Stomach (tissue), 9 donors: ENCODE results near the gene KRAS. TPM values are rescaled to one million over a fixed set of nuclear protein-coding genes. Genes with fewer than 3 reads are reported as not detected.

Experiments
- DNase-seq, 2 donors: peaks; one replicate each; pipeline versions ENCODE4 v3.0.0 to v3.0.0-alpha.2; 2013 to 2019
- H3K27ac ChIP-seq, 5 donors: fragments of 200-600 bp in 4 of 5; sonication (generic) in 4 of 5; one replicate each; pipeline ENCODE4 v1.5.1; 2013 to 2019; ENCODE audit warnings: mild to moderate bottlenecking in 1 of 5, moderate library complexity in 1 of 5
- H3K27me3 ChIP-seq, 3 donors: fragments of 200-600 bp; sonication (generic); one replicate each; pipeline ENCODE4 v1.5.1; 2017 to 2019; ENCODE audit warnings: mixed run types in 1 of 3
- H3K36me3 ChIP-seq, 4 donors: fragments of 200-600 bp; sonication (generic); 1 replicate in 3 of 4; 2 replicates in 1 of 4; pipeline ENCODE4 v1.5.1; 2016 to 2019
- H3K4me1 ChIP-seq, 4 donors: fragments of 200-600 bp; sonication (generic); one replicate each; pipeline ENCODE4 v1.5.1; 2016 to 2019
- H3K4me3 ChIP-seq, 4 donors: fragments of 200-600 bp; sonication (generic) in 3 of 4; one replicate each; pipeline ENCODE4 v1.5.1; 2016 to 2019; ENCODE audit warnings: mild to moderate bottlenecking in 1 of 4
- H3K9me3 ChIP-seq, 4 donors: fragments of 200-600 bp; sonication (generic); one replicate each; pipeline ENCODE4 v1.5.1; 2016 to 2019
- CTCF ChIP-seq, 7 experiments: fragments of 450-650 bp in 4 of 7; fragments of 200-600 bp in 3 of 7; sonication (generic) in 3 of 7; IDR thresholded peaks; one replicate each; pipeline ENCODE4 v1.5.1; 2016 to 2019; ENCODE audit warnings: antibody characterized with exemption in 7 of 7, control low read depth in 2 of 7, mild to moderate bottlenecking in 1 of 7
- EP300 ChIP-seq: sonication (generic); formaldehyde crosslinking; IDR thresholded peaks from one replicate; pipeline ENCODE4 v1.6.1; 2017; ENCODE audit warnings: antibody characterized with exemption
- POLR2A ChIP-seq, 4 donors: fragments of 450-650 bp; IDR thresholded peaks; one replicate each; pipeline ENCODE4 v1.6.1; 2016; ENCODE audit warnings: antibody characterized with exemption in 4 of 4, control low read depth in 2 of 4, mild to moderate bottlenecking in 1 of 4, moderate library complexity in 1 of 4
- POLR2AphosphoS5 ChIP-seq, 3 donors: sonication (generic); formaldehyde crosslinking; IDR thresholded peaks; one replicate each; pipeline ENCODE4 v1.6.1; 2016; ENCODE audit warnings: antibody characterized with exemption in 3 of 3
- WGBS, 5 donors: extraction: QIAGEN DNeasy Blood & Tissue Kit in 3 of 5; methylation state at CpG; one replicate each; pipeline versions ENCODE4 v1.1.5 to v1.1.7; 2013 to 2018; 5-methylcytosine and 5-hydroxymethylcytosine counted together
- intact Hi-C: fragments of 100-400 bp; cut with DNase I; formaldehyde crosslinking; loops from one replicate; pipeline ENCODE4 v1.15.1; 2023; ENCODE audit warnings: low total_unique reads
- polyA plus RNA-seq, 3 donors: library from polyadenylated mRNA; stranded (reverse); fragments of 200-250 nt; gene quantifications; one replicate each; pipeline ENCODE4 v1.2.3, GENCODE V29; 2013
- total RNA-seq, 5 donors: library from RNA; depleted of rRNA; stranded (reverse); fragments of >200 nt; gene quantifications; one replicate each; pipeline versions ENCODE4 v1.1.0 to v1.2.3, GENCODE V29; 2014 to 2016
- donor health status: healthy with polysubstance abuse.
- donor health status: Bipolar disorder and iron deficiency.
- donor health status: healthy.

The KRAS gene
- total and polyA plus RNA-seq, 8 donors = 6.6 to 75.3 (median 17.6) TPM

GRCh38 chr12:25269701-25270100, 19.0 kb upstream of the KRAS start:
- Histone ChIP-seq H3K4me3 (no peak overlapping the region), H3K27ac (no peak overlapping the region), H3K9me3 (no peaks in the 10 kb centered on the region), H3K36me3 (no peaks in the 10 kb centered on the region), H3K27me3 (no peaks in the 10 kb centered on the region), H3K4me1 (no peaks in the 10 kb centered on the region)
- 88 to 98% (median 92%) methylated on average over 2 of the region's 2 CpGs for WGBS, 5 donors
- intact Hi-C loops = no loop called here
- no peak for DNase-seq
- TF ChIP-seq CTCF (IDR thresholded peaks at IDR 0.05) (no peak), POLR2A (IDR thresholded peaks at IDR 0.05) (no peak), POLR2AphosphoS5 (IDR thresholded peaks at IDR 0.05) (no peak), EP300 (no peak)

GRCh38 chr12:25266497-25266896, 15.8 kb upstream of the KRAS start:
- intact Hi-C loops = no loop called here
- no peaks in the 10 kb centered on the region for H3K36me3 ChIP-seq
- no peak for DNase-seq
- no peak for TF ChIP-seq EP300
- no peak for TF ChIP-seq POLR2AphosphoS5 (IDR thresholded peaks at IDR 0.05)
- TF ChIP-seq CTCF (IDR thresholded peaks at IDR 0.05) = no peak
- TF ChIP-seq POLR2A (IDR thresholded peaks at IDR 0.05) = no peak
- no peak overlapping the region for H3K27ac ChIP-seq
- no peak overlapping the region for H3K4me3 ChIP-seq
- H3K27me3 ChIP-seq = no peaks in the 10 kb centered on the region
- no peaks in the 10 kb centered on the region for H3K9me3 ChIP-seq
- no peaks in the 10 kb centered on the region for H3K4me1 ChIP-seq

GRCh38 chr12:25264862-25265261, 14.1 kb upstream of the KRAS start:
- no peak overlapping the region for H3K27ac ChIP-seq
- WGBS, 5 donors = 23 to 62% (median 38%) methylated on average over 1 of the region's 1 CpG
- DNase-seq = no peak
- TF ChIP-seq CTCF (IDR thresholded peaks at IDR 0.05) (no peak), POLR2A (IDR thresholded peaks at IDR 0.05) (no peak), EP300 (no peak), POLR2AphosphoS5 (IDR thresholded peaks at IDR 0.05) (no peak)
- no peak overlapping the region for H3K4me3 ChIP-seq
- no peaks in the 10 kb centered on the region for H3K36me3 ChIP-seq
- no peaks in the 10 kb centered on the region for H3K9me3 ChIP-seq
- H3K4me1 ChIP-seq = no peaks in the 10 kb centered on the region
- intact Hi-C loops = no loop called here
- no peaks in the 10 kb centered on the region for H3K27me3 ChIP-seq

DNA sequence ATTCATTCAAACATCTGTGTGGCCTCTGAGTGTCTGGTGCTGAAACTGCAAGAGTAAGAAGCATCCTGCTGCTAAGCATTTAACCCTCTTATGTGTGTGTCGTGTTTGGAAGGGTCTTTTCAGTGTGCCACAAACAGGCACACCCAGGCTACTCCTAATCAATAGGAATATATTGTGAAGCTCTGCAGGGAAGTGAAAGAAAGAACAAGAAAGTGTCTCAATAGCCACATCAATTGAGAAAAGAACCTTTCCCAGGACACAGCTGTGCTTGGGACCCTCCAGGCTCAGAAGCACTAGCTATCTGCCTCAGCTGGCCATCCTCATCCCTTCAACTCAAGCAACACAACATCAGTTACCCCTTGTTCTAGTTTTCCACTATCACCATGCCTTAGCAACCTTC, 13.4 kb upstream of the KRAS start:
- Histone ChIP-seq H3K27ac (no peak overlapping the region), H3K4me1 (no peaks in the 10 kb centered on the region), H3K27me3 (no peaks in the 10 kb centered on the region), H3K36me3 (no peaks in the 10 kb centered on the region), H3K4me3 (no peak overlapping the region), H3K9me3 (no peaks in the 10 kb centered on the region)
- no peak for TF ChIP-seq POLR2A (IDR thresholded peaks at IDR 0.05)
- TF ChIP-seq EP300 = no peak
- TF ChIP-seq POLR2AphosphoS5 (IDR thresholded peaks at IDR 0.05) = no peak
- TF ChIP-seq CTCF (IDR thresholded peaks at IDR 0.05) = no peak
- no peak for DNase-seq
- WGBS, 5 donors = 0 to 63% (median 37%) methylated on average over 1 of the region's 1 CpG
- intact Hi-C loops = no loop called here

DNA sequence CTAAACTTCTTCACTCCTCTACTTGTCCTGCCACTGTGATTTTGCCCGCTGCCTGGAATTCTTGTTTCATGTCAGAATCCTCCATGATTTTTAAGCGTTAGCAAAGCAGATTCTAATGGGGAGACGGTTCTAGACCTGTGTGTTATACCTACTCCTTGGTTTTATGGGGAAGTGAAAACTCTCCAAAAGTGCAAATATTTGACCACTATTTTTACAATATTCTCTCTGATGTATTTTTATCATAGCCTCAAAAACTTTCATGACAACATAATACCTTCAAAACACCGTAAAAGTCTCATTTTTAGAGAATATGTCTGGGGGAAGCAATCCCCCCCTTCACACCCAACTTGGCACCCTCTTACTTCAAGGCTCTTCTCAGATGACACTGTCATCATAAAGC, 12.9 kb upstream of the KRAS start:
- no peaks in the 10 kb centered on the region for H3K4me1 ChIP-seq
- DNase-seq = no peak
- H3K9me3 ChIP-seq = no peaks in the 10 kb centered on the region
- H3K36me3 ChIP-seq = no peaks in the 10 kb centered on the region
- H3K4me3 ChIP-seq = no peak overlapping the region
- no peak overlapping the region for H3K27ac ChIP-seq
- TF ChIP-seq POLR2AphosphoS5 (IDR thresholded peaks at IDR 0.05) = no peak
- TF ChIP-seq EP300 = no peak
- no peak for TF ChIP-seq CTCF (IDR thresholded peaks at IDR 0.05)
- no peak for TF ChIP-seq POLR2A (IDR thresholded peaks at IDR 0.05)
- intact Hi-C loops = no loop called here
- 89 to 98% (median 94%) methylated on average over 4 of the region's 4 CpGs for WGBS, 5 donors
- no peaks in the 10 kb centered on the region for H3K27me3 ChIP-seq
